A549 (cell line): ENCODE results near the gene LRGUK. TPM values are rescaled to one million over a fixed set of nuclear protein-coding genes. Genes with fewer than 3 reads are reported as not detected.

Experiments
- ATAC-seq, 2 experiments: fragments of 200-7000 bp in 1 of 2; fragments of >200 bp in 1 of 2; cut with Nextera tagmentation in 1 of 2; cut with Tn5 transposase in 1 of 2; 3 replicates each; pipeline versions ENCODE4 v1.8.0 to v1.9.1; 2018 to 2020; ENCODE audit warnings: mild to moderate bottlenecking in 1 of 2, moderate library complexity in 1 of 2
- CTCF ChIA-PET: fragments of 300-600 bp; sonication (Branson Sonifier 250); formaldehyde crosslinking; extraction: SDS; loops from one replicate; lab custom pipeline; 2021; ENCODE audit warnings: antibody characterized with exemption, inconsistent platforms; lab: Yijun Ruan, JAX
- POLR2A ChIA-PET: fragments of 350-600 bp; formaldehyde crosslinking; extraction: SDS; loops from one replicate; lab custom pipeline; 2021; ENCODE audit warnings: antibody characterized with exemption, inconsistent platforms; lab: Yijun Ruan, JAX
- DNase-seq, 2 experiments: peaks; one replicate each; pipeline versions ENCODE4 v3.0.0 to v3.0.0-alpha.2; 2011 to 2016; ENCODE audit warnings: low read depth in 1 of 2, low spot score in 1 of 2
- FAIRE-seq: peaks from 2 replicates; lab custom pipeline; 2011; peaks lifted over from hg19 to GRCh38; lab: Jason Lieb, UNC
- H3K27ac ChIP-seq, 2 experiments: fragments of >200 bp; sonication (Bioruptor Twin); formaldehyde crosslinking; 3 replicates each; pipeline ENCODE4 v1.5.1; 2016 to 2017
- H3K4me1 ChIP-seq: fragments of >200 bp; sonication (Bioruptor Twin); formaldehyde crosslinking; 3 replicates; pipeline ENCODE4 v1.6.1; 2016
- H3K4me2 ChIP-seq: fragments of >200 bp; sonication (Bioruptor Twin); formaldehyde crosslinking; 3 replicates; pipeline ENCODE4 v1.6.1; 2016
- H3K4me3 ChIP-seq: fragments of >200 bp; sonication (Bioruptor Twin); formaldehyde crosslinking; 3 replicates; pipeline ENCODE4 v1.5.1; 2016
- H3K9me3 ChIP-seq: fragments of >200 bp; sonication (Bioruptor Twin); formaldehyde crosslinking; 3 replicates; pipeline ENCODE4 v1.6.1; 2016
- CBX2 ChIP-seq: fragments of 200-600 bp; sonication (generic); IDR thresholded peaks from 2 replicates; pipeline ENCODE4 v1.6.1; 2016; ENCODE audit warnings: low read depth, mild to moderate bottlenecking, borderline replicate concordance
- CEBPB ChIP-seq, 2 experiments: fragments of >200 bp in 1 of 2; sonication (Bioruptor Twin) in 1 of 2; formaldehyde crosslinking in 1 of 2; IDR thresholded peaks; 2 replicates each; pipeline ENCODE4 v1.6.1; 2012 to 2016
- CHD4 ChIP-seq: fragments of 200-600 bp; sonication (generic); IDR thresholded peaks from 2 replicates; pipeline ENCODE4 v1.6.1; 2016; ENCODE audit warnings: antibody characterized with exemption, mild to moderate bottlenecking, borderline replicate concordance
- EHMT2 ChIP-seq: fragments of 200-600 bp; sonication (generic); IDR thresholded peaks from 2 replicates; pipeline ENCODE4 v1.6.1; 2016; ENCODE audit warnings: antibody characterized with exemption, low read depth, mild to moderate bottlenecking, moderate library complexity
- ELK1 ChIP-seq: fragments of 150-350 bp; IDR thresholded peaks from 2 replicates; pipeline ENCODE4 v1.6.1; 2014; ENCODE audit warnings: low read depth, mild to moderate bottlenecking, low read length
- FOSL2 ChIP-seq, 2 experiments: fragments of 450-650 bp in 1 of 2; fragments of >200 bp in 1 of 2; sonication (Bioruptor Twin) in 1 of 2; formaldehyde crosslinking; IDR thresholded peaks; 2 replicates each; pipeline versions ENCODE4 v1.5.0 to v1.6.1; 2016 to 2020; ENCODE audit warnings: mild to moderate bottlenecking in 1 of 2, moderate library complexity in 1 of 2
- FOXS1 ChIP-seq: fragments of 250-450 bp; sonication (Bioruptor Pico); IDR thresholded peaks from 2 replicates; pipeline ENCODE4 v1.5.0; 2020; ENCODE audit warnings: mild to moderate bottlenecking, moderate library complexity
- GATA3 ChIP-seq: IDR thresholded peaks from 2 replicates; pipeline ENCODE4 v1.6.1; 2012; ENCODE audit warnings: borderline replicate concordance
- JUNB ChIP-seq: fragments of >200 bp; sonication (Bioruptor Twin); formaldehyde crosslinking; IDR thresholded peaks from 2 replicates; pipeline ENCODE4 v1.6.1; 2016
- MAFK ChIP-seq: fragments of 450-650 bp; IDR thresholded peaks from 2 replicates; pipeline ENCODE4 v1.6.1; 2014; ENCODE audit not compliant: partially characterized antibody
- MAZ ChIP-seq: fragments of 150-350 bp; IDR thresholded peaks from 2 replicates; pipeline ENCODE4 v1.6.1; 2014; ENCODE audit warnings: antibody characterized with exemption, low read depth, low read length, borderline replicate concordance
- NR3C1 ChIP-seq: fragments of >200 bp; sonication (Bioruptor Twin); formaldehyde crosslinking; IDR thresholded peaks from 3 replicates; pipeline ENCODE4 v1.6.1; 2017
- RARB ChIP-seq: fragments of 250-450 bp; sonication (Bioruptor Pico); IDR thresholded peaks from 2 replicates; pipeline ENCODE4 v1.8.0; 2021; ENCODE audit warnings: mild to moderate bottlenecking, moderate library complexity
- REST ChIP-seq: fragments of 200-600 bp; sonication (generic); IDR thresholded peaks from 2 replicates; pipeline ENCODE4 v1.6.1; 2016; ENCODE audit warnings: antibody characterized with exemption, mild to moderate bottlenecking, moderate library complexity
- RFX5 ChIP-seq: fragments of 450-650 bp; IDR thresholded peaks from 2 replicates; pipeline ENCODE4 v1.7.1; 2014; ENCODE audit warnings: antibody characterized with exemption, mild to moderate bottlenecking, moderate library complexity
- RNF2 ChIP-seq: fragments of 200-600 bp; sonication (generic); IDR thresholded peaks from 2 replicates; pipeline ENCODE4 v1.6.1; 2016; ENCODE audit warnings: low read depth, mild to moderate bottlenecking, antibody characterized with exemption, moderate library complexity, borderline replicate concordance
- SMC3 ChIP-seq: fragments of >200 bp; sonication (Bioruptor Twin); formaldehyde crosslinking; IDR thresholded peaks from 3 replicates; pipeline ENCODE4 v1.6.1; 2018; ENCODE audit warnings: inconsistent platforms
- TFCP2L1 ChIP-seq: fragments of 250-450 bp; sonication (Bioruptor Pico); IDR thresholded peaks from 2 replicates; pipeline ENCODE4 v1.5.0; 2021; ENCODE audit warnings: mild to moderate bottlenecking
- USF2 ChIP-seq: fragments of 450-650 bp; IDR thresholded peaks from 2 replicates; pipeline ENCODE4 v1.6.1; 2014; ENCODE audit warnings: antibody characterized with exemption
- ZC3H11A ChIP-seq: fragments of 450-650 bp; IDR thresholded peaks from 2 replicates; pipeline ENCODE4 v1.6.1; 2014; ENCODE audit warnings: antibody characterized with exemption, mild to moderate bottlenecking
- ZSCAN20 ChIP-seq: fragments of 250-450 bp; sonication (Bioruptor Pico); IDR thresholded peaks from 2 replicates; pipeline ENCODE4 v1.8.0; 2022; ENCODE audit warnings: mild to moderate bottlenecking, moderate library complexity
- WGBS: methylation state at CpG from one replicate; pipeline ENCODE4 v1.1.6; 2017; ENCODE audit errors: missing lambda C conversion rate; 5-methylcytosine and 5-hydroxymethylcytosine counted together
- polyA plus RNA-seq, 4 experiments: library from polyadenylated mRNA; depleted of rRNA in 3 of 4; stranded (reverse); fragments of >200 nt; fragmentation: RNase III in 1 of 4; extraction: RNeasy Plus Mini Kit Qiagen cat#74134 plus additional on column Dnase treatment in 1 of 4; gene quantifications; 2 replicates in 3 of 4; 3 replicates in 1 of 4; pipeline ENCODE4 v1.2.3, GENCODE V29; 2011 to 2017
- TF ChIP-seq, protein P1 (sequence below): fragments of 250-450 bp; sonication (Bioruptor Pico); IDR thresholded peaks from 2 replicates; pipeline ENCODE4 v1.5.0; 2021; ENCODE audit warnings: mild to moderate bottlenecking, moderate library complexity, borderline replicate concordance

LRGUK gene
- polyA plus RNA-seq, 2 of the 4 experiments (the other 2 are of a cell fraction) = 0.28 to 0.32 TPM

GRCh38 chr7:134174795-134175261, 47.7 kb downstream of the LRGUK start (continued):
- TF ChIP-seq USF2 = peak; percentile 83

DNA sequence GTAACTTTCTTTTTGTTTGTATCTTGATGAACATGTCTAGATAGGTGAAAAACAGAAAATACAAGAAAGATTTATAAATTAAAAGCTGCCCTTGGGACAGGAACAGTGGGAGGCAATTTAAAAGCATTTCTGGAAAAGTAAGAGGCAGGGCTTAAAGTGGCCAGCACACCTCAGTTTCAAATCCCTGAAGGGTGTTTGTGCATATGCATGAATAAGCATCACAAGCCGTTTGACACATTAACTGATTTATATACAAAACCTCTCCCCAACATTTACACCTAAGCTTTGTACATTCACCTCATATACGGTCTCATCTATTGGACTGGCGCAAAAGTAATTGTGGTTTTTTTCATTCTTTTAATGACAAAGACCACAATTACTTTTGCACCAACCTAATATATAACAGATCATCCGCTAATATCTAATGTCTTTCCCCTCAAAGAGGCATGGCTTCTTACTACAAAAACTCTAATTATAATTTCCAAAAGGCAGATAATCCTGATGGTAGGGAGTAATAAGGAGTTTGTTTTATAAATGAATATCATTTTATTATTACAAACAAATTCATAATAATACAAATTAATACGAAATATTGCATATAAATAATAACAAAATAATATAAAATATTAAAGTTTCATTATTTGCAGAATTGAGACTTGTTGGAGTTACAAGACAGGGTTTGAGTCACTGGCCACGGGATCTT, 48.3 kb downstream of the LRGUK start:
- FAIRE-seq = peak; percentile 13
- CTCF ChIA-PET = interaction anchor here (0.6 to 1.7 kb wide), 4 partner anchors 8 to 245 kb away, joined by 3 to 10 read pairs (median 4); no protein-coding TSS in a partner anchor
- Histone ChIP-seq H3K4me3 (no peak overlapping the region), H3K4me2 (peak overlapping the region; percentile 55), H3K4me1 (peaks cover 15% of the 10 kb centered on the region), H3K9me3 (no peaks in the 10 kb centered on the region), H3K27ac (peak overlapping the region; percentile 33 to 61; a peak in 5 of 6 replicates)
- ATAC-seq = no peak
- TF ChIP-seq RFX5 (no peak), RARB (CRISPR knock-in tag) (no peak), NR3C1 (no peak), JUNB (no peak), FOXS1 (CRISPR knock-in tag) (no peak), GATA3 (no peak), RNF2 (no peak), REST (no peak), ZC3H11A (no peak)
- POLR2A ChIA-PET = interaction anchor here (1.0 kb wide), 1 partner anchor 240 kb away, joined by 3 read pairs; no protein-coding TSS in a partner anchor
- WGBS = 72% methylated on average over 6 of the region's 6 CpGs
- DNase-seq = no peak

GRCh38 chr7:134176037-134176350, 48.9 kb downstream of the LRGUK start:
- DNase-seq (no peak), FAIRE-seq (peak; percentile 54), ATAC-seq (no peak)
- Histone ChIP-seq H3K27ac (no peak overlapping the region), H3K4me1 (peaks cover 15% of the 10 kb centered on the region), H3K4me3 (no peak overlapping the region), H3K9me3 (no peaks in the 10 kb centered on the region), H3K4me2 (no peak overlapping the region)
- TF ChIP-seq MAFK (no peak), SMC3 (no peak), TFCP2L1 (CRISPR knock-in tag) (no peak), CBX2 (no peak), EHMT2 (no peak), ZC3H11A (no peak), RFX5 (no peak), JUNB (no peak), ELK1 (no peak), NR3C1 (no peak), REST (no peak), CHD4 (no peak), FOSL2 (IDR thresholded peaks at IDR 0.05) (no peak), FOSL2 (CRISPR knock-in tag; IDR thresholded peaks at IDR 0.05) (no peak), ZSCAN20 (CRISPR knock-in tag) (no peak), MAZ (no peak), CEBPB (IDR thresholded peaks at IDR 0.05) (no peak)
- TF ChIP-seq, protein P1, sequence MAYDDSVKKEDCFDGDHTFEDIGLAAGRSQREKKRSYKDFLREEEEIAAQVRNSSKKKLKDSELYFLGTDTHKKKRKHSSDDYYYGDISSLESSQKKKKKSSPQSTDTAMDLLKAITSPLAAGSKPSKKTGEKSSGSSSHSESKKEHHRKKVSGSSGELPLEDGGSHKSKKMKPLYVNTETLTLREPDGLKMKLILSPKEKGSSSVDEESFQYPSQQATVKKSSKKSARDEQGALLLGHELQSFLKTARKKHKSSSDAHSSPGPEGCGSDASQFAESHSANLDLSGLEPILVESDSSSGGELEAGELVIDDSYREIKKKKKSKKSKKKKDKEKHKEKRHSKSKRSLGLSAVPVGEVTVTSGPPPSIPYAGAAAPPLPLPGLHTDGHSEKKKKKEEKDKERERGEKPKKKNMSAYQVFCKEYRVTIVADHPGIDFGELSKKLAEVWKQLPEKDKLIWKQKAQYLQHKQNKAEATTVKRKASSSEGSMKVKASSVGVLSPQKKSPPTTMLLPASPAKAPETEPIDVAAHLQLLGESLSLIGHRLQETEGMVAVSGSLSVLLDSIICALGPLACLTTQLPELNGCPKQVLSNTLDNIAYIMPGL = no peak
- WGBS = 84% methylated on average over 4 of the region's 4 CpGs
- CTCF ChIA-PET = interaction anchor here (0.6 to 2.6 kb wide), 3 partner anchors 16 to 35 kb away, joined by 3 to 8 read pairs (median 4); no protein-coding TSS in a partner anchor
- POLR2A ChIA-PET = no interaction called here
